Activated naive CD8-positive, alpha-beta T cell (primary cell): ENCODE results near the gene SCARB1.

Experiments
- H3K27ac Mint-ChIP-seq: one replicate; pipeline ENCODE4 v1.8.0; 2021; ENCODE audit warnings: mixed read lengths
- H3K27me3 Mint-ChIP-seq: one replicate; pipeline ENCODE4 v1.8.0; 2021; ENCODE audit warnings: mixed read lengths
- H3K36me3 Mint-ChIP-seq: one replicate; pipeline ENCODE4 v1.8.0; 2021; ENCODE audit warnings: mixed read lengths
- H3K4me1 Mint-ChIP-seq: one replicate; pipeline ENCODE4 v1.8.0; 2021; ENCODE audit warnings: low read depth, mixed read lengths
- H3K4me3 Mint-ChIP-seq: one replicate; pipeline ENCODE4 v1.8.0; 2021; ENCODE audit warnings: mild to moderate bottlenecking, mixed read lengths
- H3K9me3 Mint-ChIP-seq: one replicate; pipeline ENCODE4 v1.8.0; 2021; ENCODE audit warnings: low read depth, mixed read lengths

Gene SCARB1

GRCh38 chr12:124857921-124858461, 5.7 kb downstream of the SCARB1 start:
- Mint-ChIP-seq H3K27ac (no peak overlapping the region), H3K9me3 (no peaks in the 10 kb centered on the region), H3K4me1 (peaks cover 6% of the 10 kb centered on the region), H3K36me3 (peaks cover 5% of the 10 kb centered on the region), H3K27me3 (no peaks in the 10 kb centered on the region), H3K4me3 (no peak overlapping the region)

GRCh38 chr12:124856842-124857178, 6.9 kb downstream of the SCARB1 start:
- Mint-ChIP-seq H3K4me1 (peaks cover 5% of the 10 kb centered on the region), H3K27me3 (no peaks in the 10 kb centered on the region), H3K27ac (no peak overlapping the region), H3K36me3 (peaks cover 5% of the 10 kb centered on the region), H3K4me3 (no peak overlapping the region), H3K9me3 (no peaks in the 10 kb centered on the region)

GRCh38 chr12:124856132-124856841, 7.4 kb downstream of the SCARB1 start:
- Mint-ChIP-seq H3K27me3 (no peaks in the 10 kb centered on the region), H3K4me1 (peaks cover 5% of the 10 kb centered on the region), H3K36me3 (peaks cover 5% of the 10 kb centered on the region), H3K4me3 (no peak overlapping the region), H3K27ac (no peak overlapping the region), H3K9me3 (no peaks in the 10 kb centered on the region)

GRCh38 chr12:124855275-124855957, 8.2 kb downstream of the SCARB1 start:
- H3K4me1 Mint-ChIP-seq, result peaks cover 5% of the 10 kb centered on the region

GRCh38 chr12:124854637-124855184, 9.0 kb downstream of the SCARB1 start:
- H3K4me3 Mint-ChIP-seq, result no peak overlapping the region
- no peak overlapping the region for H3K27ac Mint-ChIP-seq
- no peaks in the 10 kb centered on the region for H3K9me3 Mint-ChIP-seq
- no peaks in the 10 kb centered on the region for H3K27me3 Mint-ChIP-seq
- peaks cover 5% of the 10 kb centered on the region for H3K4me1 Mint-ChIP-seq
- peaks cover 5% of the 10 kb centered on the region for H3K36me3 Mint-ChIP-seq

More at GRCh38 chr12:124855275-124855957, 8.2 kb downstream of the SCARB1 start:
- no peak overlapping the region for H3K27ac Mint-ChIP-seq
- H3K27me3 Mint-ChIP-seq, result no peaks in the 10 kb centered on the region
- peaks cover 5% of the 10 kb centered on the region for H3K36me3 Mint-ChIP-seq
- no peaks in the 10 kb centered on the region for H3K9me3 Mint-ChIP-seq
- H3K4me3 Mint-ChIP-seq, result no peak overlapping the region

- Mint-ChIP-seq H3K4me3 (no peak overlapping the region), H3K27me3 (no peaks in the 10 kb centered on the region), H3K36me3 (peaks cover 5% of the 10 kb centered on the region), H3K9me3 (no peaks in the 10 kb centered on the region), H3K27ac (no peak overlapping the region), H3K4me1 (peaks cover 5% of the 10 kb centered on the region)
Measured at GRCh38 chr12:124853781-124854636, 9.7 kb downstream of the SCARB1 start.

GRCh38 chr12:124852911-124853427, 10.7 kb downstream of the SCARB1 start:
- H3K36me3 Mint-ChIP-seq, result peaks cover 5% of the 10 kb centered on the region
- no peak overlapping the region for H3K27ac Mint-ChIP-seq
- H3K9me3 Mint-ChIP-seq, result no peaks in the 10 kb centered on the region
- H3K4me1 Mint-ChIP-seq, result peaks cover 5% of the 10 kb centered on the region
- H3K27me3 Mint-ChIP-seq, result no peaks in the 10 kb centered on the region
- no peak overlapping the region for H3K4me3 Mint-ChIP-seq

- Mint-ChIP-seq H3K36me3 (peaks cover 5% of the 10 kb centered on the region), H3K27me3 (no peaks in the 10 kb centered on the region), H3K4me1 (peaks cover 5% of the 10 kb centered on the region), H3K4me3 (no peak overlapping the region), H3K27ac (no peak overlapping the region), H3K9me3 (no peaks in the 10 kb centered on the region)
Measured at GRCh38 chr12:124852329-124852831, 11.3 kb downstream of the SCARB1 start.

GRCh38 chr12:124851342-124851741, 12.3 kb downstream of the SCARB1 start:
- no peaks in the 10 kb centered on the region for H3K27me3 Mint-ChIP-seq
- H3K27ac Mint-ChIP-seq, result no peak overlapping the region
- H3K4me3 Mint-ChIP-seq, result no peak overlapping the region
- peaks cover 5% of the 10 kb centered on the region for H3K36me3 Mint-ChIP-seq
- H3K4me1 Mint-ChIP-seq, result peaks cover 5% of the 10 kb centered on the region
- no peaks in the 10 kb centered on the region for H3K9me3 Mint-ChIP-seq

- Mint-ChIP-seq H3K36me3 (peaks cover under 1% of the 10 kb centered on the region), H3K4me3 (no peak overlapping the region), H3K4me1 (peaks cover 5% of the 10 kb centered on the region), H3K9me3 (no peaks in the 10 kb centered on the region), H3K27me3 (no peaks in the 10 kb centered on the region), H3K27ac (no peak overlapping the region)
Measured at GRCh38 chr12:124849382-124849781, 14.3 kb downstream of the SCARB1 start.

- Mint-ChIP-seq H3K27ac (no peak overlapping the region), H3K36me3 (no peaks in the 10 kb centered on the region), H3K4me1 (peaks cover 5% of the 10 kb centered on the region), H3K9me3 (no peaks in the 10 kb centered on the region), H3K4me3 (no peak overlapping the region), H3K27me3 (no peaks in the 10 kb centered on the region)
Measured at GRCh38 chr12:124848621-124849380, 14.9 kb downstream of the SCARB1 start.

GRCh38 chr12:124847113-124848074, 16.3 kb downstream of the SCARB1 start:
- Mint-ChIP-seq H3K27me3 (no peaks in the 10 kb centered on the region), H3K4me1 (peaks cover 4% of the 10 kb centered on the region), H3K27ac (no peak overlapping the region), H3K9me3 (no peaks in the 10 kb centered on the region), H3K36me3 (no peaks in the 10 kb centered on the region), H3K4me3 (no peak overlapping the region)
